SH-SY5Y (cell line): ENCODE measurements around the gene ELAPOR2.

Source experiments
- GATA2 ChIP-seq: IDR thresholded peaks from 2 replicates; pipeline ENCODE4 v1.6.1; 2011; ENCODE audit warnings: mild to moderate bottlenecking, low read depth, low read length
- GATA3 ChIP-seq: IDR thresholded peaks from 2 replicates; pipeline ENCODE4 v1.6.1; 2011; ENCODE audit warnings: low read depth, mild to moderate bottlenecking, low read length, moderate library complexity

ELAPOR2 gene

DNA sequence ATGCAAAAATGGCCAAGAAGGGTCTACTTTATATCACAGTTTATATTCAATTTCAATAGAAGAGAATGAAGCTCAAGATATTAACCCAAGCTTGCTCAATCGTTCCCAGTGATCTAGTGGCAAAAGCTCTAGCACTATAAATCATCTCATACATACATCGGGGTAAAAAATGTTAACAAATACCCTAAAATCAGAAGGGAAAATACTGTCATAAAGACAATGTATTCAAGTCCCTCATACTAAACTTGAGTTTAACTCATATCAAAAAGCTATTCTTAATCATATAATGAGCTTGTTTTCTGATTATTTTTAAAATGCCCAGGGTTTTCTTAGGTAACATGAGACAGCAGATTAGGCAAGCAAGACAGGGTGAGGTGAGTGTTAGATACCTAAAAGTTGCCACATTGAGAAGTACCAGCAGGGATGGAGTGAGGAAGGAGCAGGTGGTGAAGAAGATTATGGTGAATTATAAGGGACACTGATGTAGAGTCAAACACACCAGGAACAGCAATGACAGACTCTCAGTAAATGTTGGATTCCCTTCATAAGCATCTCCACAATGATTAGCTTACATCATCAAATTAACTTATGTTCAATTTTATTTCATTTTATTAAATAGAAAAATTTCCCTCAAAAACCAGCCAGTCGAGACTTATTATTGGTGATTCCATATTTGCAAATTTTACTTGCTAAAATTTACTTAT is 46.2 kb downstream of the ELAPOR2 start:
- TF ChIP-seq GATA2, result no peak
- no peak for TF ChIP-seq GATA3
